ENCODE measurements around the gene NCF2.

DNA sequence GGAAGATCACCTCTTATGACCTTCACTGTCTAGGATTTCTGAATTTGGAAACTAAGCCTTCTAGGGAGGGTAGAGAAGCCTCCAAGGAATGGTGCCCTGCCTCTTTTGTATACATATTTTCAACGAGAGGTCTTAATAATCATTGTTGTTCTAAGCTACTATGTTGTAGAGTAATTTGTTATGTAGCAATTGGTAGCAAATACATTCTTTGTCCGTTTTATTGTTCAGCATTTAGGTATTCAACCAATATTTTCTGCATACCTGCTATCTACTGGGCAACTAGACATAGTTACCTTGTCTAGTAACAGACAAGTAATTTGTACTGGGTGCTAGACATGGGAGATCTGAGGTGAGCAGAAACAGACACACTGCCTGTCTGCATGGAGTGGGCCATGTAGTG lies 20.8 kb upstream of the NCF2 start:
- TF ChIP-seq, protein P1, sequence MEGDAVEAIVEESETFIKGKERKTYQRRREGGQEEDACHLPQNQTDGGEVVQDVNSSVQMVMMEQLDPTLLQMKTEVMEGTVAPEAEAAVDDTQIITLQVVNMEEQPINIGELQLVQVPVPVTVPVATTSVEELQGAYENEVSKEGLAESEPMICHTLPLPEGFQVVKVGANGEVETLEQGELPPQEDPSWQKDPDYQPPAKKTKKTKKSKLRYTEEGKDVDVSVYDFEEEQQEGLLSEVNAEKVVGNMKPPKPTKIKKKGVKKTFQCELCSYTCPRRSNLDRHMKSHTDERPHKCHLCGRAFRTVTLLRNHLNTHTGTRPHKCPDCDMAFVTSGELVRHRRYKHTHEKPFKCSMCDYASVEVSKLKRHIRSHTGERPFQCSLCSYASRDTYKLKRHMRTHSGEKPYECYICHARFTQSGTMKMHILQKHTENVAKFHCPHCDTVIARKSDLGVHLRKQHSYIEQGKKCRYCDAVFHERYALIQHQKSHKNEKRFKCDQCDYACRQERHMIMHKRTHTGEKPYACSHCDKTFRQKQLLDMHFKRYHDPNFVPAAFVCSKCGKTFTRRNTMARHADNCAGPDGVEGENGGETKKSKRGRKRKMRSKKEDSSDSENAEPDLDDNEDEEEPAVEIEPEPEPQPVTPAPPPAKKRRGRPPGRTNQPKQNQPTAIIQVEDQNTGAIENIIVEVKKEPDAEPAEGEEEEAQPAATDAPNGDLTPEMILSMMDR (IDR thresholded peaks at IDR 0.05; ENCODE audit: low read depth, low read length, missing input control) = no peak
- TF ChIP-seq JUND (IDR thresholded peaks at IDR 0.05) = no peak
